Endothelial cell of umbilical vein (primary cell): ENCODE results near the gene SMIM41.

Source experiments
- EZH2 ChIP-seq: IDR thresholded peaks from 2 replicates; pipeline ENCODE4 v1.6.1; 2012; ENCODE audit warnings: borderline replicate concordance, low read depth, mild to moderate bottlenecking, moderate library complexity, low read length, inconsistent platforms; ENCODE audit not compliant: severe bottlenecking
- FOS ChIP-seq: IDR thresholded peaks from 2 replicates; pipeline ENCODE4 v1.6.1; 2011; ENCODE audit warnings: mild to moderate bottlenecking, low read length, moderate library complexity, borderline replicate concordance; ENCODE audit not compliant: insufficient read depth
- GATA2 ChIP-seq: IDR thresholded peaks from 2 replicates; pipeline ENCODE4 v1.7.0; 2011; ENCODE audit warnings: low read depth, mild to moderate bottlenecking, moderate library complexity, mixed read lengths, low read length; ENCODE audit not compliant: insufficient read length, insufficient read depth
- JUN ChIP-seq: IDR thresholded peaks from 2 replicates; pipeline ENCODE4 v1.6.1; 2011; ENCODE audit warnings: borderline replicate concordance, low read depth; ENCODE audit not compliant: insufficient read length, insufficient read depth
- MAX ChIP-seq: IDR thresholded peaks from 2 replicates; pipeline ENCODE4 v1.6.1; 2011; ENCODE audit not compliant: insufficient read depth, insufficient read length
- MYC ChIP-seq: IDR thresholded peaks from one replicate; pipeline ENCODE4 v1.6.1; 2011; ENCODE audit warnings: mild to moderate bottlenecking, low read depth, low read length
- POLR2A ChIP-seq: IDR thresholded peaks from 2 replicates; pipeline ENCODE4 v1.6.1; 2012; ENCODE audit warnings: low read depth, mild to moderate bottlenecking, control low read depth, low read length
- POLR2AphosphoS5 ChIP-seq: IDR thresholded peaks from 2 replicates; pipeline ENCODE4 v1.6.1; 2012; ENCODE audit warnings: low read depth, mild to moderate bottlenecking, control low read depth, low read length, moderate library complexity; ENCODE audit not compliant: insufficient read depth
- TF ChIP-seq, protein P1 (sequence below), 2 donors: IDR thresholded peaks; 1 replicate in 1 of 2; 2 replicates in 1 of 2; pipeline ENCODE4 v1.5.1; 2011; ENCODE audit warnings: low read length in 2 of 2, mild to moderate bottlenecking in 2 of 2, moderate library complexity in 2 of 2, control low read depth in 1 of 2, inconsistent platforms in 1 of 2, low read depth in 1 of 2; ENCODE audit not compliant: insufficient read depth in 1 of 2; ENCODE audit errors: extremely low read depth in 1 of 2

- TF ChIP-seq, protein P1, sequence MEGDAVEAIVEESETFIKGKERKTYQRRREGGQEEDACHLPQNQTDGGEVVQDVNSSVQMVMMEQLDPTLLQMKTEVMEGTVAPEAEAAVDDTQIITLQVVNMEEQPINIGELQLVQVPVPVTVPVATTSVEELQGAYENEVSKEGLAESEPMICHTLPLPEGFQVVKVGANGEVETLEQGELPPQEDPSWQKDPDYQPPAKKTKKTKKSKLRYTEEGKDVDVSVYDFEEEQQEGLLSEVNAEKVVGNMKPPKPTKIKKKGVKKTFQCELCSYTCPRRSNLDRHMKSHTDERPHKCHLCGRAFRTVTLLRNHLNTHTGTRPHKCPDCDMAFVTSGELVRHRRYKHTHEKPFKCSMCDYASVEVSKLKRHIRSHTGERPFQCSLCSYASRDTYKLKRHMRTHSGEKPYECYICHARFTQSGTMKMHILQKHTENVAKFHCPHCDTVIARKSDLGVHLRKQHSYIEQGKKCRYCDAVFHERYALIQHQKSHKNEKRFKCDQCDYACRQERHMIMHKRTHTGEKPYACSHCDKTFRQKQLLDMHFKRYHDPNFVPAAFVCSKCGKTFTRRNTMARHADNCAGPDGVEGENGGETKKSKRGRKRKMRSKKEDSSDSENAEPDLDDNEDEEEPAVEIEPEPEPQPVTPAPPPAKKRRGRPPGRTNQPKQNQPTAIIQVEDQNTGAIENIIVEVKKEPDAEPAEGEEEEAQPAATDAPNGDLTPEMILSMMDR (IDR thresholded peaks at IDR 0.05; ENCODE audit: extremely low read depth in 1 of 2, insufficient read depth in 1 of 2, low read depth in 1 of 2, low read length in 2 of 2), result no peak
- TF ChIP-seq POLR2A, result no peak
- TF ChIP-seq EZH2, result no peak
- no peak for TF ChIP-seq POLR2AphosphoS5
- TF ChIP-seq MAX, result no peak
- no peak for TF ChIP-seq JUN
- no peak for TF ChIP-seq MYC
- TF ChIP-seq GATA2, result no peak
- no peak for TF ChIP-seq FOS
Measured at GRCh38 chr12:52073531-52074381, 5.7 kb upstream of the SMIM41 start.
